Common myeloid progenitor, CD34-positive (primary cell): ENCODE results near the gene KLHDC9.

Experiments
- CTCF ChIA-PET: fragments of 350-600 bp; sonication (Branson Sonifier 250); formaldehyde crosslinking; loops from one replicate; lab custom pipeline; 2021; ENCODE audit warnings: antibody characterized with exemption; lab: Charles Lee
- POLR2A ChIA-PET: fragments of 350-600 bp; sonication (Branson Sonifier 250); formaldehyde crosslinking; loops from one replicate; lab custom pipeline; 2021; ENCODE audit warnings: antibody characterized with exemption; lab: Charles Lee
- DNase-seq, 3 donors: peaks; one replicate each; pipeline versions ENCODE4 v3.0.0 to v3.0.0-alpha.2; 2013
- H3K27ac ChIP-seq, 2 experiments: 1 replicate in 1 of 2; 2 replicates in 1 of 2; pipeline ENCODE4 v1.7.0; 2013; ENCODE audit warnings: inconsistent platforms in 2 of 2, low read length in 2 of 2, mild to moderate bottlenecking in 2 of 2, low read depth in 1 of 2, moderate library complexity in 1 of 2; ENCODE audit not compliant: severe bottlenecking in 2 of 2, insufficient read depth in 1 of 2, poor library complexity in 1 of 2
- H3K27me3 ChIP-seq, 5 experiments: replicated peaks in 2 of 5; 1 replicate in 3 of 5; 2 replicates in 2 of 5; pipeline versions ENCODE4 v1.6.1 to v1.7.0; 2013; ENCODE audit warnings: low read length in 4 of 5, mild to moderate bottlenecking in 2 of 5, moderate library complexity in 2 of 5, inconsistent platforms in 1 of 5; ENCODE audit not compliant: insufficient read depth in 5 of 5, control insufficient read depth in 4 of 5
- H3K36me3 ChIP-seq, 4 experiments: 1 replicate in 2 of 4; 2 replicates in 2 of 4; pipeline versions ENCODE4 v1.6.1 to v1.7.0; 2013; ENCODE audit warnings: low read length in 3 of 4, control low read depth in 1 of 4, mild to moderate bottlenecking in 1 of 4; ENCODE audit not compliant: control insufficient read depth in 4 of 4, insufficient read depth in 4 of 4
- H3K4me1 ChIP-seq, 4 experiments: 1 replicate in 3 of 4; 2 replicates in 1 of 4; pipeline versions ENCODE4 v1.6.1 to v1.7.1; 2013; ENCODE audit warnings: low read length in 3 of 4, mild to moderate bottlenecking in 3 of 4, control low read depth in 1 of 4, inconsistent platforms in 1 of 4, moderate library complexity in 1 of 4; ENCODE audit not compliant: control insufficient read depth in 4 of 4, insufficient read depth in 4 of 4; ENCODE audit errors: control extremely low read depth in 1 of 4
- H3K4me3 ChIP-seq, 7 experiments: 1 replicate in 4 of 7; 2 replicates in 3 of 7; pipeline versions ENCODE4 v1.5.1 to v1.7.0; 2013; ENCODE audit warnings: mild to moderate bottlenecking in 7 of 7, low read length in 6 of 7, moderate library complexity in 6 of 7, inconsistent platforms in 2 of 7, low read depth in 2 of 7, control low read depth in 1 of 7; ENCODE audit not compliant: insufficient read depth in 4 of 7, control insufficient read depth in 1 of 7; ENCODE audit errors: extremely low read depth in 1 of 7
- H3K9me3 ChIP-seq, 5 experiments: 1 replicate in 4 of 5; 2 replicates in 1 of 5; pipeline versions ENCODE4 v1.6.1 to v1.7.1; 2013; ENCODE audit warnings: low read length in 4 of 5, mild to moderate bottlenecking in 2 of 5, inconsistent platforms in 1 of 5, low read depth in 1 of 5, moderate library complexity in 1 of 5; ENCODE audit not compliant: control insufficient read depth in 4 of 5, insufficient read depth in 2 of 5; ENCODE audit errors: control extremely low read depth in 1 of 5
- WGBS: methylation state at CpG from one replicate; pipeline ENCODE4 v1.1.5; 2013; ENCODE audit not compliant: insufficient coverage; 5-methylcytosine and 5-hydroxymethylcytosine counted together

KLHDC9 gene

DNA sequence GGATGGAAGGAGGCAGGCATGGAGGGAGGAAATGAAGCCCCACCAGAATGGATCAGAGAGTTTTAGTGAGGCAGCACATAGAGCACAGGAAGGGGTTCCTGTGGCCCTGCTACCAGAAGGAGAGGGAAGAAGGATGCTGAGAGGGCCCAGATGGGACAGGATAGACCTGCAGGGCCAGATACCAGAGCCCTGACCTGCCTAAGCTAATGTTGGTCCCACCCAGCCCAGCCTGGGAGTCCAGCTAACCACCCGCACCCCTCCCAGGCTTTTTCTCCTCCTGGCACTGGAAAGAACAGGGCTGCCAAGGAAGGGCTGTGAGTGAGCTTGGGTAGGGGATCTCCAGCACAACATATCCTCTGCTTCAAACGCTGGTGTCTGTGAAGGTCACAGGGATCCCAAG is 15.7 kb upstream of the KLHDC9 start:
- Histone ChIP-seq H3K36me3 (no peaks in the 10 kb centered on the region), H3K27ac (no peak overlapping the region), H3K4me3 (no peak overlapping the region), H3K4me1 (peaks cover 0 to 18% (median 0%) of the 10 kb centered on the region in 4 experiments), H3K27me3 (peaks cover 0 to 5% (median 0%) of the 10 kb centered on the region in 5 experiments), H3K9me3 (no peaks in the 10 kb centered on the region)
- POLR2A ChIA-PET: no interaction called here
- CTCF ChIA-PET: interaction anchor here (1.1 to 20.2 kb wide), 3 partner anchors 10 to 59 kb away, joined by 3 to 297 read pairs (median 89); partner anchors contain the start of genes ARHGAP30 and KLHDC9
- DNase-seq: no peak
- WGBS: 86% methylated on average over 1 of the region's 2 CpGs

GRCh38 chr1:161082996-161083747 is 15.0 kb upstream of the KLHDC9 start:
- WGBS: 94% methylated on average over 4 of the region's 8 CpGs
- no peak overlapping the region for H3K4me3 ChIP-seq
- H3K4me1 ChIP-seq: peaks cover 0 to 18% (median 0%) of the 10 kb centered on the region in 4 experiments
- DNase-seq: peak in 1 of 3 donors; percentile 32
- CTCF ChIA-PET: interaction anchor here (1.1 to 20.2 kb wide), 3 partner anchors 11 to 59 kb away, joined by 3 to 297 read pairs (median 89); partner anchors contain the start of genes ARHGAP30 and KLHDC9
- H3K27ac ChIP-seq: no peak overlapping the region
- H3K27me3 ChIP-seq: peaks cover 0 to 5% (median 0%) of the 10 kb centered on the region in 5 experiments
- POLR2A ChIA-PET: no interaction called here
- H3K9me3 ChIP-seq: no peaks in the 10 kb centered on the region
- no peaks in the 10 kb centered on the region for H3K36me3 ChIP-seq

DNA sequence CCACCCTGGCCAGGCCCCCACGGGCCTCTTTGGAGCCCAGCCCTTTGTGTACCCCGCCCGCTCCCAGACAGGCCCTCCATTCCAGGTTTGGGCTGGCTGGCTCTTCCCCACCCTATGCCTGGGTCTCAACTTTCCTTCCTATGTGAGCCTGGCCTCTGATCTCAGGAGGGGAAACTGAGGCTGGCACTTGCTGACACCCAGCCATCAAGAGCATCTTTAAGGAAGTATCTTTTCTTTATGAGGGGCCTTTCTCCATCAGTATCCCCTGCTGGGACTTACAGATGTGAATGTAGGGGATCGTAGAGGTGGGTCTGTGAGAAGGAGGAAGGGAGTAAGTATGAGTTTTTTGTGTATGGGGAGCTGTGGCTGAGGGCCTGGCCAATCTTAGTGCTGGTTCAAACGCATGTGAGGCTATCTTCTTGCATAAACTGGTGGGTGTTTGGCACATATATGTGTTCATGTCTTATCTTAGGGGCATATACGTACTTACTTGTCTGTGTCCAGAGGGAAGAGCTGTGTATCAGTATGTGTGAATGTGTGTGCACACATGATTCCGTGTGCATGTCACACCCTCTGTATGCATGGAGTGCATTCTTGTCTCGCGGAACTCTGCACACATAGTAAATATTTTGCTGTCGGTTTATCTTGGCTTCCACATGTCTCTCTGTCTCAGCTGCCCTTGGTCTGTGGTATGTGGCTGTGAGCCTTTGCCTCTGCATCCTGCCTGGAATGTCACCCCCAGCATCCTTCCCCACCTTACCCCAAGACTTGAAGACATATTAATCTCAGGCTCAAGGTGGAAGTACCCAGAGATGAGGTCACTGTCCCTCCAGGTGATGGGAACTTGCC is 14.2 kb upstream of the KLHDC9 start:
- Histone ChIP-seq H3K9me3 (no peaks in the 10 kb centered on the region), H3K4me3 (no peak overlapping the region), H3K36me3 (no peaks in the 10 kb centered on the region), H3K27ac (no peak overlapping the region), H3K4me1 (peaks cover 0 to 24% (median under 1%) of the 10 kb centered on the region in 4 experiments), H3K27me3 (peaks cover 0 to 5% (median 0%) of the 10 kb centered on the region in 5 experiments)
- POLR2A ChIA-PET: no interaction called here
- CTCF ChIA-PET: interaction anchor here (0.5 to 20.2 kb wide), 6 partner anchors 11 to 340 kb away, joined by 3 to 297 read pairs (median 3); partner anchors contain the start of genes ARHGAP30 and KLHDC9
- DNase-seq: no peak
- WGBS: 94% methylated on average over 9 of the region's 10 CpGs

DNA sequence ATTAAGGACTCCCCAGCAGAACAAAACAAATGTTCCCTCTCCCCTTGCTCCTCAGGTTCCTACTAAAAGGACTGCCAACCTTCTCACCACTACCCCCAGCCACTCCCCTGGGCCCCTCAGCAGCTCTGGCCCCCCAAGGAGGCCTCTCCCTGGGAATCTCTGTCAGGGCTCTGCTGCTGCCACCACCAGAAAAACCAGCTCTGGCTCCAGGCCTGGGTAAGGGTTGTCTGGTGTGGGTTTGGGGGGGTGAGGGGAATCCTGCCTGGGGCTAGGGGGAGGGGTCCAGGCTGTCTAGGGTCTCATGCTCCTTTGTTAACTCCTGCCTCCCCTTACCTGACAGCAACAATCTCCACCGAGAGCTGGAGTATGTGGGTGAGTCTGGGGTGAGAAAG is 13.6 kb upstream of the KLHDC9 start:
- peaks cover 0 to 2% (median 0%) of the 10 kb centered on the region in 5 experiments for H3K27me3 ChIP-seq
- peaks cover 0 to 30% (median 2%) of the 10 kb centered on the region in 4 experiments for H3K4me1 ChIP-seq
- no peak overlapping the region for H3K4me3 ChIP-seq
- ChIA-PET CTCF (interaction anchor here (0.7 to 20.2 kb wide), 5 partner anchors 12 to 298 kb away, joined by 3 to 297 read pairs (median 4); partner anchors contain the start of genes ARHGAP30 and KLHDC9), POLR2A (no interaction called here)
- no peaks in the 10 kb centered on the region for H3K36me3 ChIP-seq
- DNase-seq: no peak
- WGBS: no CpG with 5 or more reads among the region's 1 CpG
- no peaks in the 10 kb centered on the region for H3K9me3 ChIP-seq
- H3K27ac ChIP-seq: no peak overlapping the region

- no peak for DNase-seq
- Histone ChIP-seq H3K27me3 (no peaks in the 10 kb centered on the region), H3K4me3 (no peak overlapping the region), H3K4me1 (peaks cover 0 to 32% (median 2%) of the 10 kb centered on the region in 4 experiments), H3K27ac (no peak overlapping the region), H3K9me3 (no peaks in the 10 kb centered on the region), H3K36me3 (no peaks in the 10 kb centered on the region)
- no CpG with 5 or more reads among the region's 2 CpGs for WGBS
- POLR2A ChIA-PET: no interaction called here
- CTCF ChIA-PET: interaction anchor here (0.7 to 20.2 kb wide), 6 partner anchors 13 to 298 kb away, joined by 3 to 297 read pairs (median 5); partner anchors contain the start of genes ARHGAP30 and KLHDC9
Measured at GRCh38 chr1:161085165-161085564, 13.0 kb upstream of the KLHDC9 start.

- no peaks in the 10 kb centered on the region for H3K9me3 ChIP-seq
- DNase-seq: no peak
- CTCF ChIA-PET: interaction anchor here (1.0 to 20.2 kb wide), 5 partner anchors 12 to 96 kb away, joined by 3 to 297 read pairs (median 6); partner anchors contain the start of genes ARHGAP30 and KLHDC9
- POLR2A ChIA-PET: no interaction called here
- H3K36me3 ChIP-seq: no peaks in the 10 kb centered on the region
- H3K27me3 ChIP-seq: no peaks in the 10 kb centered on the region
- peaks cover 0 to 32% (median 2%) of the 10 kb centered on the region in 4 experiments for H3K4me1 ChIP-seq
- WGBS: 90% methylated on average over 4 of the region's 4 CpGs
- H3K27ac ChIP-seq: no peak overlapping the region
- no peak overlapping the region for H3K4me3 ChIP-seq
Measured at GRCh38 chr1:161086457-161086856, 11.7 kb upstream of the KLHDC9 start.
